Ramos (cell line): ENCODE data around the gene RND3.

Source experiments
- in situ Hi-C: fragments of 300-500 bp; cut with MboI; formaldehyde crosslinking; loops from one replicate; pipeline ENCODE4 v1.14.3; 2022; ENCODE audit warnings: low sequenced_read_pairs; ENCODE audit not compliant: unreplicated experiment

The RND3 gene

GRCh38 chr2:150494234-150494945, 6.9 kb upstream of the RND3 start:
- in situ Hi-C loops, result no loop called here

GRCh38 chr2:150491943-150492342, 4.5 kb upstream of the RND3 start:
- in situ Hi-C loops, result no loop called here

GRCh38 chr2:150491430-150491829, 4.0 kb upstream of the RND3 start:
- in situ Hi-C loops, result no loop called here

- in situ Hi-C loops, result no loop called here
Measured at GRCh38 chr2:150490466-150490865, 3.0 kb upstream of the RND3 start.

- in situ Hi-C loops, result no loop called here
Measured at GRCh38 chr2:150486539-150487484, 655 bp downstream of the RND3 start.

GRCh38 chr2:150485871-150486538, 1.5 kb downstream of the RND3 start:
- in situ Hi-C loops, result no loop called here

- in situ Hi-C loops, result no loop called here
Measured at GRCh38 chr2:150485114-150485870, 2.2 kb downstream of the RND3 start.

- in situ Hi-C loops, result no loop called here
Measured at GRCh38 chr2:150484461-150485021, 2.9 kb downstream of the RND3 start.

GRCh38 chr2:150484006-150484405, 3.5 kb downstream of the RND3 start:
- in situ Hi-C loops, result no loop called here

GRCh38 chr2:150483532-150483931, 3.9 kb downstream of the RND3 start:
- in situ Hi-C loops, result no loop called here

GRCh38 chr2:150482667-150483400, 4.6 kb downstream of the RND3 start:
- in situ Hi-C loops, result no loop called here

- in situ Hi-C loops, result no loop called here
Measured at GRCh38 chr2:150482111-150482510, 5.4 kb downstream of the RND3 start.

- in situ Hi-C loops, result no loop called here
Measured at GRCh38 chr2:150480971-150481830, 6.3 kb downstream of the RND3 start.

GRCh38 chr2:150480241-150480640, 7.2 kb downstream of the RND3 start:
- in situ Hi-C loops, result no loop called here

- in situ Hi-C loops, result no loop called here
Measured at GRCh38 chr2:150479075-150479915, 8.2 kb downstream of the RND3 start.

GRCh38 chr2:150478200-150478974, 9.1 kb downstream of the RND3 start:
- in situ Hi-C loops, result no loop called here

- in situ Hi-C loops, result no loop called here
Measured at GRCh38 chr2:150477347-150477746, 10.1 kb downstream of the RND3 start.
